ENCODE measurements around the gene ADGRL3. TPM values are rescaled to one million over a fixed set of nuclear protein-coding genes. Genes with fewer than 3 reads are reported as not detected.

Gene ADGRL3
- total and polyA plus RNA-seq, 12 donors = 2.4 to 182 (median 22.1) TPM

- intact Hi-C loops (cut with DNase I) = no loop called here
- H3K9me3 ChIP-seq (replicated peaks in 1 of 3) = no peaks in the 10 kb centered on the region
- H3K4me1 ChIP-seq (replicated peaks in 1 of 2) = no peaks in the 10 kb centered on the region
- no peak for DNase-seq
- no peak overlapping the region for H3K4me3 ChIP-seq
- H3K36me3 ChIP-seq (replicated peaks in 1 of 2) = no peaks in the 10 kb centered on the region
- no peak for TF ChIP-seq POLR2A (IDR thresholded peaks at IDR 0.05)
- H3K27ac ChIP-seq = no peak overlapping the region
- no peaks in the 10 kb centered on the region for H3K27me3 ChIP-seq
Observed at GRCh38 chr4:61783050-61783449, 582.9 kb downstream of the ADGRL3 start.

GRCh38 chr4:61785761-61786160, 585.6 kb downstream of the ADGRL3 start:
- DNase-seq = peak in 1 of 7 donors; percentile 36
- TF ChIP-seq POLR2A (IDR thresholded peaks at IDR 0.05) (no peak), CTCF (IDR thresholded peaks at IDR 0.05) (no peak)

GRCh38 chr4:61786211-61786610, 586.1 kb downstream of the ADGRL3 start:
- DNase-seq = no peak
- Histone ChIP-seq H3K36me3 (replicated peaks in 1 of 2) (no peaks in the 10 kb centered on the region), H3K4me3 (no peak overlapping the region), H3K27ac (no peak overlapping the region), H3K27me3 (no peaks in the 10 kb centered on the region), H3K9me3 (replicated peaks in 1 of 3) (no peaks in the 10 kb centered on the region), H3K4me1 (replicated peaks in 1 of 2) (no peaks in the 10 kb centered on the region)
- TF ChIP-seq CTCF (IDR thresholded peaks at IDR 0.05) (no peak), POLR2A (IDR thresholded peaks at IDR 0.05) (no peak)
- intact Hi-C loops (cut with DNase I) = no loop called here
- WGBS, 4 donors = 73 to 85% (median 78%) methylated on average over 2 of the region's 2 CpGs

More at GRCh38 chr4:61785761-61786160, 585.6 kb downstream of the ADGRL3 start:
- no peaks in the 10 kb centered on the region for H3K9me3 ChIP-seq (replicated peaks in 1 of 3)
- H3K27ac ChIP-seq = no peak overlapping the region
- no peak overlapping the region for H3K4me3 ChIP-seq
- 17 to 42% (median 28%) methylated on average over 1 of the region's 1 CpG for WGBS, 4 donors
- intact Hi-C loops (cut with DNase I) = no loop called here
- H3K4me1 ChIP-seq (replicated peaks in 1 of 2) = no peaks in the 10 kb centered on the region
- H3K36me3 ChIP-seq (replicated peaks in 1 of 2) = no peaks in the 10 kb centered on the region
- no peaks in the 10 kb centered on the region for H3K27me3 ChIP-seq

- DNase-seq = no peak
- intact Hi-C loops (cut with DNase I) = no loop called here
- no peaks in the 10 kb centered on the region for H3K36me3 ChIP-seq (replicated peaks in 1 of 2)
- TF ChIP-seq POLR2A (IDR thresholded peaks at IDR 0.05) = no peak
- no peak for TF ChIP-seq CTCF (IDR thresholded peaks at IDR 0.05)
- no peak overlapping the region for H3K4me3 ChIP-seq
- no peaks in the 10 kb centered on the region for H3K27me3 ChIP-seq
- H3K27ac ChIP-seq = no peak overlapping the region
- WGBS, 4 donors = 89 to 91% (median 89%) methylated on average over 6 of the region's 6 CpGs
- H3K9me3 ChIP-seq (replicated peaks in 1 of 3) = no peaks in the 10 kb centered on the region
- H3K4me1 ChIP-seq (replicated peaks in 1 of 2) = no peaks in the 10 kb centered on the region
Observed at GRCh38 chr4:61795998-61796397, 595.9 kb downstream of the ADGRL3 start.

GRCh38 chr4:61799794-61800193, 599.7 kb downstream of the ADGRL3 start:
- intact Hi-C loops (cut with DNase I) = no loop called here
- no peak overlapping the region for H3K27ac ChIP-seq
- H3K9me3 ChIP-seq (replicated peaks in 1 of 3) = no peaks in the 10 kb centered on the region
- 63 to 98% (median 82%) methylated on average over 2 of the region's 2 CpGs for WGBS, 4 donors
- H3K4me3 ChIP-seq = no peak overlapping the region
- TF ChIP-seq CTCF (IDR thresholded peaks at IDR 0.05) (no peak), POLR2A (IDR thresholded peaks at IDR 0.05) (no peak)
- no peaks in the 10 kb centered on the region for H3K36me3 ChIP-seq (replicated peaks in 1 of 2)
- no peak for DNase-seq
- no peaks in the 10 kb centered on the region for H3K27me3 ChIP-seq
- H3K4me1 ChIP-seq (replicated peaks in 1 of 2) = no peaks in the 10 kb centered on the region

All from adrenal gland (tissue), 12 donors.